Measurements from ENCODE around the gene RSPRY1. TPM values are rescaled to one million over a fixed set of nuclear protein-coding genes. Genes with fewer than 3 reads are reported as not detected.

RSPRY1 gene
- total RNA-seq, result 10 to 100 TPM; 37.2 to 38.6 TPM

- Mint-ChIP-seq H3K36me3 (peaks cover 24 to 27% of the 10 kb centered on the region in 2 donors), H3K27ac (peak within 1 kb of the TSS; percentile 97 to 99), H3K9me3 (no peaks in the 10 kb centered on the region)
- DNase-seq (ENCODE audit: low spot score in 2 of 2) (peak; percentile 99 to 100), ATAC-seq (peak; percentile 94 to 96)
Measured at GRCh38 chr16:57185945-57186871, at the start of gene RSPRY1, which contains the start of gene PSME3IP1. TSS of gene RSPRY1 (plus strand) at chr16:57186329. CDS start at chr16:57204659, 18,330 bp downstream. TSS of gene PSME3IP1 (minus strand) at chr16:57186039. CDS start at chr16:57173854, 12,185 bp downstream.

- DNase-seq (ENCODE audit: low spot score in 2 of 2) (no peak), ATAC-seq (no peak)
- Mint-ChIP-seq H3K36me3 (no peaks in the 10 kb centered on the region), H3K27ac (no peak overlapping the region), H3K9me3 (no peaks in the 10 kb centered on the region)
Measured at GRCh38 chr16:57137043-57137442, 49.1 kb upstream of the RSPRY1 start.

GRCh38 chr16:57137566-57138273 lies 48.4 kb upstream of the RSPRY1 start:
- no peaks in the 10 kb centered on the region for H3K9me3 Mint-ChIP-seq
- H3K27ac Mint-ChIP-seq, result peak overlapping the region in 1 of 2 donors; percentile 8
- H3K36me3 Mint-ChIP-seq, result no peaks in the 10 kb centered on the region
- no peak for ATAC-seq
- DNase-seq (ENCODE audit: low spot score in 2 of 2), result no peak

GRCh38 chr16:57138281-57138935 lies 47.7 kb upstream of the RSPRY1 start:
- H3K9me3 Mint-ChIP-seq, result no peaks in the 10 kb centered on the region
- peak in 1 of 2 donors; percentile 38 for DNase-seq (ENCODE audit: low spot score in 2 of 2)
- H3K27ac Mint-ChIP-seq, result peak overlapping the region; percentile 8 to 38
- no peak for ATAC-seq
- H3K36me3 Mint-ChIP-seq, result no peaks in the 10 kb centered on the region

- peak in 1 of 2 donors; percentile 39 for DNase-seq (ENCODE audit: low spot score in 2 of 2)
- no peaks in the 10 kb centered on the region for H3K36me3 Mint-ChIP-seq
- peak overlapping the region in 1 of 2 donors; percentile 76 for H3K27ac Mint-ChIP-seq
- H3K9me3 Mint-ChIP-seq, result no peaks in the 10 kb centered on the region
- ATAC-seq, result peak in 1 of 2 donors; percentile 23
Measured at GRCh38 chr16:57140931-57141668, 45.0 kb upstream of the RSPRY1 start.

- ATAC-seq (peak; percentile 59 to 67), DNase-seq (ENCODE audit: low spot score in 2 of 2) (peak in 1 of 2 donors; percentile 22)
- Mint-ChIP-seq H3K36me3 (no peaks in the 10 kb centered on the region), H3K27ac (peak overlapping the region; percentile 76 to 88), H3K9me3 (no peaks in the 10 kb centered on the region)
Measured at GRCh38 chr16:57141822-57142631, 44.1 kb upstream of the RSPRY1 start.

GRCh38 chr16:57143149-57143921 lies 42.8 kb upstream of the RSPRY1 start:
- Mint-ChIP-seq H3K9me3 (no peaks in the 10 kb centered on the region), H3K36me3 (no peaks in the 10 kb centered on the region), H3K27ac (no peak overlapping the region)
- DNase-seq (ENCODE audit: low spot score in 2 of 2) (no peak), ATAC-seq (no peak)

GRCh38 chr16:57144027-57144426 lies 42.1 kb upstream of the RSPRY1 start:
- Mint-ChIP-seq H3K9me3 (no peaks in the 10 kb centered on the region), H3K27ac (no peak overlapping the region), H3K36me3 (no peaks in the 10 kb centered on the region)
- no peak for ATAC-seq
- DNase-seq (ENCODE audit: low spot score in 2 of 2), result no peak

- DNase-seq (ENCODE audit: low spot score in 2 of 2), result no peak
- Mint-ChIP-seq H3K27ac (peak overlapping the region; percentile 12 to 55), H3K9me3 (no peaks in the 10 kb centered on the region), H3K36me3 (no peaks in the 10 kb centered on the region)
- ATAC-seq, result no peak
Measured at GRCh38 chr16:57145046-57146021, 40.8 kb upstream of the RSPRY1 start.

- ATAC-seq, result no peak
Measured at GRCh38 chr16:57146040-57146647, 40.0 kb upstream of the RSPRY1 start.

GRCh38 chr16:57146735-57147134 lies 39.4 kb upstream of the RSPRY1 start:
- Mint-ChIP-seq H3K9me3 (no peaks in the 10 kb centered on the region), H3K27ac (peak overlapping the region in 1 of 2 donors; percentile 35), H3K36me3 (no peaks in the 10 kb centered on the region)
- DNase-seq (ENCODE audit: low spot score in 2 of 2) (no peak), ATAC-seq (no peak)

More at GRCh38 chr16:57146040-57146647, 40.0 kb upstream of the RSPRY1 start:
- Mint-ChIP-seq H3K36me3 (no peaks in the 10 kb centered on the region), H3K9me3 (no peaks in the 10 kb centered on the region), H3K27ac (no peak overlapping the region)
- no peak for DNase-seq (ENCODE audit: low spot score in 2 of 2)

- H3K9me3 Mint-ChIP-seq, result no peaks in the 10 kb centered on the region
- peaks cover 0 to 7% of the 10 kb centered on the region in 2 donors for H3K36me3 Mint-ChIP-seq
- DNase-seq (ENCODE audit: low spot score in 2 of 2) (no peak), ATAC-seq (no peak)
- H3K27ac Mint-ChIP-seq, result peak overlapping the region; percentile 29 to 35
Measured at GRCh38 chr16:57147381-57148221, 38.5 kb upstream of the RSPRY1 start.

- Mint-ChIP-seq H3K9me3 (no peaks in the 10 kb centered on the region), H3K27ac (peak overlapping the region; percentile 9 to 26), H3K36me3 (peaks cover 2 to 11% of the 10 kb centered on the region in 2 donors)
- DNase-seq (ENCODE audit: low spot score in 2 of 2) (no peak), ATAC-seq (no peak)
Measured at GRCh38 chr16:57148481-57148880, 37.6 kb upstream of the RSPRY1 start.
